ENCODE measurements around the gene TENT5D.
"Not testable (repeated sequence)": the region's sequence is repeated elsewhere in the genome, so short reads cannot be mapped to it uniquely, and the experiment has no call there.

TENT5D gene

GRCh38 chrX:80420147-80420546 lies at the start of gene TENT5D:
Gene TENT5D, plus strand, starts transcription at chrX:80420447. Its CDS starts 22,093 bp downstream, at chrX:80442540.
- no peak for DNase-seq (ENCODE audit: low read depth)

GRCh38 chrX:80385651-80386050 lies 34.6 kb upstream of the TENT5D start:
- DNase-seq (ENCODE audit: low read depth) = not testable (repeated sequence)

GRCh38 chrX:80388206-80388605 lies 32.0 kb upstream of the TENT5D start:
- DNase-seq (ENCODE audit: low read depth) = no peak

GRCh38 chrX:80412042-80412441 lies 8.2 kb upstream of the TENT5D start:
- no peak for DNase-seq (ENCODE audit: low read depth)

- no peak for DNase-seq (ENCODE audit: low read depth)
These were observed 2.8 kb downstream of the TENT5D start for GRCh38 chrX:80423000-80423399.

GRCh38 chrX:80423744-80424143 lies 3.5 kb downstream of the TENT5D start:
- DNase-seq (ENCODE audit: low read depth) = no peak

DNA sequence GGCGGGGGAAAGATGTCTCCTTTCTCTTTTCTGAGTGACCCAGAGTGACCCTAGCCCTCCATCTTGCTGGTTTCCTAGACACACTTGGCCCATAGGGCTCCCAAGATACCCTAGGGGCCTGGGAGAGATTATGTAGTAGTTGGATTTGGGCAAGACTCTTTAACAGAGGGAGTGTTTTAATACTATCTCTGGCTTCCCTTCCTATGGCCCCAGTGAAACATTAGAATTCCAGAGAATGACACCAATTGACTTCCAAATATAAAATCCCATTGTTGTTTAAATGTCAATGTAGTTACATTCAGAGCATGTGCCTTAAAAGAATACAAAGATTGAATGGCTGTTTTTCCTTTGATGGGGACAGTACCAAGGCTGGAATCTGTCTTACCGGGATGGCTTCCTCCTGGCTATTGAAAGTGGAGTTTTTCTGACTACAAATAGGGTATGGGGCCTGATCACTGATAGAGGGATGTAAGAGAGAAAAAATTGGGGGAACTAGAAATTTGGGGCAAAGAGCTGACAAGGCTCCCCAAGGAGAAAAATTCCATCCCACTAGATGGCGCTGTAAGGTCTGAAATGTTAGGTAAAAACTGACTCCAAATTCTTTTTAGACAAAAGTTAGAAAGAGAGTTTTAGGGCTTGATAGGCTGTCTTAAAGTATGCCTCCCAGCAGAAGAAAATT lies 10.7 kb downstream of the TENT5D start:
- no peak for DNase-seq (ENCODE audit: low read depth)

- no peak for DNase-seq (ENCODE audit: low read depth)
These were observed 11.2 kb downstream of the TENT5D start for GRCh38 chrX:80431505-80431832.

DNA sequence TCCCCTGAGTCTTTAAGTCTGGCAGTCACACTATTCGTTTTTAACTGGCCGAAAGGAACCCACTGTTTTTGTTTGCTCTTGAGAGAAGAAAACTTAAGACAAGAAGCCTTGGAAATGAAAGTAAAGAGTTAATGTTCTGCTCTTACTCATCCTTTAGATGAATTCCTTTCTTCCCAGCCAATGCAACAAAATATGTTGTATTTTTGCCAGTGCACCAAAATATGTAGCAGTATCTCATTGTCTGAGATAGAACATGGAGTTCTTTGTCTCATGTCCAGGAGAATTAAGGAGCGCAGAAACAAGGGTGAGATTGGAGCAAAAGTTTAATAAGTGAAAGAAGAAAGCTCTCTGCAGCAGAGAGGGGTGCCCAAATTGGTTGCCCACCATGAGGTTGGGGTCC lies 12.2 kb downstream of the TENT5D start:
- no peak for DNase-seq (ENCODE audit: low read depth)

GRCh38 chrX:80432863-80433262 lies 12.6 kb downstream of the TENT5D start:
- no peak for DNase-seq (ENCODE audit: low read depth)

DNA sequence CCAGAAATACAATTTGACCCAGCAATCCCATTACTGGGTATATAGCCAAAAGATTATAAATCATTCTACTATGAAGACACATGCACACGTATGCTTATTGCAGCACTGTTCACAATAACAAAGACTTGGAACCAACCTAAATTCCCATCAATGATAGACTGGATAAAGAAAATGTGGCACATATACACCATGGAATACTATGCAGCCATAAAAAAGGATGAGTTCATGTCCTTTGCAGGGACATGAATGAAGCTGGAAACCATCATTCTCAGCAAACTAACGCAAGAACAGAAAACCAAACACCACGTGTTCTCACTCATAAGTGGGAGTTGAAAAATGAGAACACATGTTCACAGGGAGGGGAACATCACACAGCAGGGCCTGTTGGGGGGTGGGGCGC lies 47.9 kb downstream of the TENT5D start:
- DNase-seq (ENCODE audit: low read depth) = not testable (repeated sequence)

DNA sequence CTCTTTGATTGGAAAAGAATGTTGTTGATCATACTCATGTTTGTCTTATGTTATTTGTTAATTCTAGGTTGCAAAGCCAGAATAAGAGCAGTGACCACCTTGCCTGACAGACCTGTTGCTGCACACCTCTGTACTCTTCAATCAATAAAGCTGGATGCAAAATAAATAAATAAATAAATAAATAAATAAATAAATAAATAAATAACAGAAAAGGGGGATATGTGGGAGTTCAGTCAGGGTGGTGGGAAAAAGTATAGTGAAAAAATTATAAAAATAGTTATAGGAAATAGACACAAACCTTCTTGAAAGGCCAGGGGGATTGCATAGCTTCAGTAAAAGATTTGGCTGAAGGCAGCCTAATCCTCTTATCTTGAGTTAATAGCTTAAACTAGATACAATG lies 51.3 kb downstream of the TENT5D start:
- no peak for DNase-seq (ENCODE audit: low read depth)

- no peak for DNase-seq (ENCODE audit: low read depth)
These were observed 65.3 kb downstream of the TENT5D start for GRCh38 chrX:80485543-80485942.

- no peak for DNase-seq (ENCODE audit: low read depth)
These were observed 66.1 kb downstream of the TENT5D start for GRCh38 chrX:80486299-80486698.

GRCh38 chrX:80489166-80489565 lies 68.9 kb downstream of the TENT5D start:
- no peak for DNase-seq (ENCODE audit: low read depth)

All from stimulated activated CD8-positive, alpha-beta memory T cell treated with anti-CD3 and anti-CD28 coated beads, Interleukin-4, amount 100 ng/mL, for 24 hours (primary cell).